NCI-H1436 (cell line): ENCODE results near the gene PRIM1.
"Not testable (repeated sequence)": the region's sequence is repeated elsewhere in the genome, so short reads cannot be mapped to it uniquely, and the experiment has no call there.

Experiments
- DNase-seq: peaks from one replicate; lab custom pipeline; 2025; lab: John Stamatoyannopoulos, UW

The PRIM1 gene

DNA sequence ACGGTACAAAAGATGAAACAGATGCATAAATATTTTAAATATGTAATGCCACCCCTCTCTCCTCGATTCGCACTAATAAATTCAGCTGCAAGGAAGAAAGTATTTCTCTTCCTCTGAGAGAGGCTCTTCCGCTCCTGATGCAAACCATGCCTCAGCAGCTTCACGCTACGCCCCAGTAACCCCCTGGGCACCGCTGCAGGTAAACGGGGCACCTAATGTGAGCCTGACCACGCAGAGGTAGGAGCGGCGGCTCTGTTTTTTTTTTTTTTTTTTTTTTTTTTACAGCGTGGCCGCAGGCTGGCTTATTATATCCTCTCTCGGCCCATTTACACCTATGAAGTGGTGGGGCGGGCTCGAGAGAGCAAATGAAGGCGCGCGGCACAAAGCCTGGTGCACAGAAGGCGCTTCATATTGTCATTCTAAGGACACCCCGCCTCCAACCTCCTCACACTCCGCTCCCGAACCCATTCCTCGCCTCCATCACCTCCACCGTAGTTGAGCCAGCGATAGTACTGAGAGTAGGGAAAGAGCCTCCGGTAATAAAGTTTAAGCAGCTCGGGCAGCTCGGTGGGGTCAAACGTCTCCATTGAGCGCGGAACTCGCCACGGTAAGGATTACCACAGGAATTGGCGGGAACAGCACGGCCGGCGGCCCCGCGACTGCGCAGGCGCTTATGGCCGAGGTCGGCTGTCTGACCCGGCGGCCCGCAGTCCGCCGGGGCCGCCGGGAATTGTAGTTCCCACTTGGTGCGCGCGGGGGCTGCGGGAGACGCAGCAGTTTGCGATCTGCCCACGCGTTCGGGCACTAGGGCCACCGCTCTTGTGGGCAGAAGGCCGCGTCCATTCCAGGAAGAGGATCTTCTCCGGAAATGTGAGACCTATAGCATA is at the start of gene PRIM1:
TSS of gene PRIM1 (minus strand) at position 612 of the 887 bp plus-strand sequence. CDS start at position 587, 25 bp downstream.
- peak; percentile 85 for DNase-seq

DNA sequence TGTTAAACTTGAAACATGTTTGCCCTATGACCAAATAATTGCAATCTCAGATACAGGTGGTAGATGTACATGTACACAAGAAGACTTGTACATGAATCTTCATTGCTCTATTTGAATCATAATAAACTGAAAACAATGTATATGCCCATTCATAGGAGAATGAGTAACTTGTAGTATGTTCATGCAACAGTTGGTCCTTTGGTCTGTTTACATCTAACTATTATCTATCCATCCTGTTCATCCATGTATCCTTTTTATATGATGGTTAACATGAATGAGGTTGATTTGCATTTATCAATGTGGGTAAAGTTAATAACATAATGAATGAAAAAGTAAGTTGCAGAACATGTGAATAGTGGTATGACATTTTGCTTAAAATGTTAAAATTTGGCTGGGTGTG is 48.1 kb upstream of the PRIM1 start:
- no peak for DNase-seq

DNA sequence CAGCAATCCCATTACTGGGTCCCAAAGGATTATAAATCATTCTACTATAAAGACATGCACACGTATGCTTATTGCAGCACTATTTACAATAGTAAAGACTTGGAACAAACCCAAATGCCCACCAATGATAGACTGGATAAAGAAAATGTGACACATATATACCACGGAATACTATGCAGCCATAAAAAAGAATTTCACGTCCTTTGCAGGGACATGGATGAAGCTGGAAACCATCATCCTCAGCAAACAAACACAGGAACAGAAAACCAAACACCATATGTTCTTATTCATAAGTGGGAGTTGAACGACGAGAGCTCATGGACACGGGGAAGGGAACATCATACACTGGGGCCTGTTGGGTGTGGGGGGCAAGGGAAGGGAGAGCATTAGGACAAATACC is 47.2 kb upstream of the PRIM1 start:
- not testable (repeated sequence) for DNase-seq

DNA sequence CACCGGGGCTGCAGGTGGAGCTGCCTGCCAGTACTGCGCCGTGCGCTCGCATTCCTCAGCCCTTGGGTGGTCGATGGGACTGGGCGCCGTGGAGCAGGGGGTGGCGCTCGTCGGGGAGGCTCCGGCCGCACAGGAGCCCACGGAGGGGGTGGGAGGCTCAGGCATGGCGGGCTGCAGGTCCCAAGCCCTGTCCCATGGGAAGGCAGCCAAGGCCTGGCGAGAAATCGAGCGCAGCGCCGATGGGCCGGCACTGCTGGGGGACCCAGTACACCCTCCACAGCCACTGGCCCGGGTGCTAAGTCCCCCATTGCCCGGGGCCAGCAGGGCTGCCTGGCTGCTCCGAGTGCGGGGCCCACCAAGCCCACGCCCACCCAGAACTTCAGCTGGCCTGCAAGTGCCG is 43.7 kb upstream of the PRIM1 start:
- not testable (repeated sequence) for DNase-seq

GRCh38 chr12:56795046-56795562 is 43.0 kb upstream of the PRIM1 start:
- DNase-seq: not testable (repeated sequence)

GRCh38 chr12:56793124-56793523 is 41.0 kb upstream of the PRIM1 start:
- DNase-seq: not testable (repeated sequence)

- DNase-seq: no peak
Measured at GRCh38 chr12:56792678-56793077, 40.6 kb upstream of the PRIM1 start.

DNA sequence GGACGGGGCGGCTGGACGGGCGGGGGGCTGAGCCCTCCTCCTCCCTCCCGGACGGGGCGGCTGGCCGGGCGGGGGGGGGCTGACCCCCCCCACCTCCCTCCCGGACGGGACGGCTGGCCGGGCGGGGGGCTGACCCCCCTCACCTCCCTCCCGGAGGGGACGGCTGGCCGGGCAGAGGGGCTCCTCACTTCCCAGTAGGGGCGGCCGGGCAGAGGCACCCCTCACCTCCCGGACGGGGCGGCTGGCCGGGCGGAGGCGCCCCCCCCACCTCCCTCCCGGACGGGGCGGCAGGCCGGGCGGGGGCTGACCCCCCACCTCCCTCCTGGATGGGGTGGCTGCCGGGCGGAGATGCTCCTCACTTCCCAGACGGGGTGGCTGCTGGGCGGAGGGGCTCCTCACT is 37.3 kb upstream of the PRIM1 start:
- DNase-seq: not testable (repeated sequence)

GRCh38 chr12:56787498-56787897 is 35.4 kb upstream of the PRIM1 start:
- no peak for DNase-seq

DNA sequence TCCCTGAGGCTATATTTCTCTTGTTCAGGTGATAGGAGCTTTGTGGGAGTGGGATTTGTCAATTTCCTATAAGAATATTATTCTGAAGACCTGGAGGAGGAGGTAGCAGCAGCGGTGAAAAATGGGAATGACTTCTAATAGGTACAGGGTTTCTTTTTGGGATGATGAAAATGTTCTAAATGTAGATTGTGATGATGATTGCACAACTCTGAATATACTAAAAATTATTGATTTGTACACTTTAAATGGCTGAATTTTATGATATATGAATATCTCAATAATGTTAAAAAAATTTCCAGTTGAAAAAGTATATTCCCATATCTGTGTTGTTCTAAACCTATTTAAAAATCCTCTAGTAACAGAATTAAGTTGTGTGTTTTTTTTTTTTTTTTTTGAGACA is 33.8 kb upstream of the PRIM1 start:
- DNase-seq: no peak

DNA sequence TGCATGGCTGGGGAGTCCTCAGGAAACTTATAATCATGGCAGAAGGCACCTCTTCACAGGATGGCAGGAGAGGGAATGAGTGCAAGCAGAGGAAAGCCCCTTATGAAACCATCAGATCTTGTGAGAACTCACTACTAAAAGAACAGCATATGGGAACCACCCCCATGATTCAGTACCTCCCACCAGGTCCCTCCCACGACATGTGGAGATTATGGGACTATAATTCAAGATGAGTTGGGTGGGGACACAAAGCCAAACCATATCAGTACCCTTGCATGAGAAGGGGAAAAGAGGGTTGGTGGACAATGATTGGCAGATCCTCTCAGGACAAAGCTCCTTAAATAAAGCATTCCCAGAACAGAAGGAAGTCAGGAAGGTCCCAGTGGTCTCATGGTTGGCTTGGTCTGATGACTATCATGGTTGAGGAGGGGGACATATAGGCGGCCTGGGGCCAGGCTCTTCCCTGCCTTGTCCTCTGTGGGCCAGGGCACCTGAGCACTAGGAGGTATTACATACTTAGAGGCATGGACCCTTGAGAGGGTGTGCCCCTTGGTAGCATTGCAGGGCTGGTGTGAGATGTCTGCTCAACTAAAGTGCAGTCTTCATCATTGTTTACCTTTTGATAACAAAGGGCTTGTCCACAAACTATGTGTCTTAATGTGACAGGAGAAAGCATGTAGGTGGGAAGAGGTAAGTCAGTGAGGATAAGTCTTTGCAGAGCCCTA is 33.2 kb upstream of the PRIM1 start:
- no peak for DNase-seq

GRCh38 chr12:56781726-56782125 is 29.6 kb upstream of the PRIM1 start:
- DNase-seq: no peak

DNA sequence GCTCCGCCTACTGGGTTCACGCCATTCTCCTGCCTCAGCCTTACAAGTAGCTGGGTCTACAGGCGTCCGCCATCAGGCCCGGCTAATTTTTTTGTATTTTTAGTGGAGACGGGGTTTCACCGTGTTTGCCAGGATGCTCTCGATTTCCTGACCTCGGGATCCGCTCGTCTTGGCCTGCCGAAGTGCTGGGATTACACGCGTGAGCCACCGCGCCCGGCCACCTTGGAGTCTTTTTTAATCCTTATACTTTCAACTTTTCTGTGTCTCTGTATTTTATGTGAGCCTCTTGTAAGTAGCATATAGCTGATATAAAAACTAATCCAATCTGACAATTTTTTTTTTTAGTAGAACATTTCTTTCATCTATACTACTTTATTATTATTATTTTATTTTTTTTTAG is 26.6 kb upstream of the PRIM1 start:
- no peak for DNase-seq

- no peak for DNase-seq
Measured at GRCh38 chr12:56776654-56777053, 24.5 kb upstream of the PRIM1 start.

GRCh38 chr12:56775638-56776037 is 23.5 kb upstream of the PRIM1 start:
- DNase-seq: no peak

GRCh38 chr12:56773113-56773512 is 21.0 kb upstream of the PRIM1 start:
- DNase-seq: no peak

GRCh38 chr12:56772625-56773024 is 20.5 kb upstream of the PRIM1 start:
- no peak for DNase-seq

DNA sequence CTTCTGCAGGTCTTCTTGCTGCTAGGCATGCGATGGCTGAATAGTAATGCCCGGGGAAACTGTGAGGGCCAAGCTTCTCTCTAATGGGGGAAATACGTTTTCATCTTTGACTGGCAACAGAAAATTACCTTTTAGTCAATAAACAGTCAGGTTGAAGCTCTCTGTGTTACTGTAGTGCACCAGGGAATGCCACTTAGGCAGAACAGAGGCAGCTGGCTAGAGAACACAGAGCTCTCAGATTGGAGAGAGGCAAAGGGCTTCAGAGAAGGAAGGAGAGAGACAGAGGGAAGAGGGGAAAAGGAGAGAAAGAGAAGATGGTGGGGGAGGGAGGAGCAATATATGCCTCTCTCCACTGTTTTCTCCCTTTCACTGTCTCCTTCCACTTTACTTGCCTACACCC is 17.7 kb upstream of the PRIM1 start:
- DNase-seq: no peak

DNA sequence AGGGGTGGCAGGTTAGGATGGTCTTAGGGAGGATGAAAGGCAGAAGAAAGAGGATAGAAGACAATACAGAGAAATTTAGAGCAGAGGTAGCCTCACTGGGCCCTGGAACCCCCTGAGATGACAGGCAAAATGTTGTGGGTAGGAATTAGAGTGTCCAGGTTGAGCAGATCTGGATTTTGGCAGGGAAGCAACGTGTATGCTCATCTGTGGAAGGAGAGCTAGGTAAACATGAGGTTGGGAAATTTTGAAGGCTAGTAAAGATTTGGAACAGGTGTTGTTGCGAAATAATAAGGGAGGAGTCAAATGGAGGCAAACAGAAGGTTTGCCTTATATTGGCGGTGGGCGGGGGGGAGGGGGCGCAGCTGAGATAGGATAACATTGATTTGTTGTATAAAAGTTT is 16.3 kb upstream of the PRIM1 start:
- no peak for DNase-seq

DNA sequence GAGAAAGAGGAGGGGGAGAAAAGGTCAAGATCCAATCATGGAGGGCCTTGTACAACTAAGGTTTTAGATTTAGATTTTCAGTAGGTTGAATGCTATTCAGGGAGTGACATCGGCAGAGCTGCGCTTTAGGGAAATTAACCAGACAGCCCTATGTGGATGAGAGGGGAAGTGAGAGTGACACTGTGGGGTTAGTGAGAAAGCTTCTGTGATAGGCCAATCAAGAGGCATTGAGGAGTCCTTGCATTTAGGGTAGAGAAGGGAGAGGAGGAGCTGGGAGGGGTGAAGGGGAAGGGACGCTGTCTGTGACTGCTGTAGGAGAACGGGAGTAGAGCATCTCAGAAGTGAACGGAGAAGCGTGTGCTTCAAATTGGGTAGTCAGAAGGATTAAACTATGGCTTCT is 14.4 kb upstream of the PRIM1 start:
- DNase-seq: no peak

- no peak for DNase-seq
Measured at GRCh38 chr12:56763753-56764657, 11.9 kb upstream of the PRIM1 start.

DNA sequence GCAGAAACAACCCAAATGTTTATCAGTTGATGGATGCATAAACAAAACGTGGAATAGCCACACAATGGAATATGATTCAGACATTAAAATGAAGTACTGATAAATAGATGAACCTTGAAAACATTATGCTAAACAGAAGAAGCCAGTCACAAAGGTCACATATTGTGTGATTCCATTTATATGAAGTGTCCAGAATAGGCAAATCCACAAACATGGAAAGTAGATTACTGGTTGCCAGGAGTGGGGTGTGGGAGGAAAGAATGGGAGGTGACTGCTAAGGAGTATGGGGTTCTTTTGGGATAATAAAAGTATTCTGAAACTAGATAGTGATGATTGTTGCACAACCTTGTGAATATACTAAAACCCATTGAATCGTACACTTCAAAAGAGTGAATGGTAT is 9.7 kb upstream of the PRIM1 start:
- DNase-seq: no peak
